Measurements from ENCODE around the gene ARSJ. TPM values are rescaled to one million over a fixed set of nuclear protein-coding genes. Genes with fewer than 3 reads are reported as not detected.

ARSJ gene
- total and polyA plus RNA-seq, 2 of the 8 experiments (the other 6 are each of a cell fraction or from before 2014, with no cell fraction given): 1.4 to 6.3 TPM

GRCh38 chr4:113901994-113902787 lies 77.3 kb downstream of the ARSJ start:
- Histone ChIP-seq H2AFZ (ENCODE audit: low read length) (no peak overlapping the region), H3K27ac (ENCODE audit: low read depth, low read length) (no peak overlapping the region), H4K20me1 (replicated peaks in 1 of 2; ENCODE audit: control insufficient read depth in 1 of 2, insufficient read depth in 2 of 2, low read length in 2 of 2) (no peaks in the 10 kb centered on the region), H3K79me2 (ENCODE audit: control insufficient read depth in 1 of 2, insufficient read depth in 2 of 2, low read length in 2 of 2) (no peaks in the 10 kb centered on the region), H3K79me1 (ENCODE audit: low read depth, low read length) (no peaks in the 10 kb centered on the region), H3K4me3 (ENCODE audit: extremely low read depth in 1 of 4, insufficient read depth in 2 of 4, low read depth in 3 of 4, low read length in 4 of 4) (no peak overlapping the region), H4K91ac (replicated peaks; ENCODE audit: insufficient read length, low read length) (no peak overlapping the region), H3K4ac (replicated peaks; ENCODE audit: insufficient read length, low read depth, low read length) (no peak overlapping the region), H2BK15ac (ENCODE audit: low read length) (no peak overlapping the region), H3K36me3 (ENCODE audit: control insufficient read depth in 2 of 4, insufficient read depth in 4 of 4, low read length in 3 of 4) (no peaks in the 10 kb centered on the region), H3K9me3 (ENCODE audit: insufficient read depth in 2 of 2, low read depth in 1 of 2, low read length in 1 of 2) (no peaks in the 10 kb centered on the region), H3K4me1 (replicated peaks in 1 of 4; ENCODE audit: control insufficient read depth in 3 of 4, insufficient read depth in 4 of 4, low read length in 3 of 4) (no peaks in the 10 kb centered on the region), H2BK20ac (ENCODE audit: low read length) (no peak overlapping the region), H3K14ac (ENCODE audit: insufficient read length) (no peak overlapping the region), H2BK5ac (ENCODE audit: low read depth, low read length) (no peak overlapping the region), H3K4me2 (ENCODE audit: insufficient read depth in 1 of 2, low read depth in 2 of 2, low read length in 2 of 2) (no peak overlapping the region), H3K23ac (ENCODE audit: insufficient read length) (no peak overlapping the region), H3K23me2 (ENCODE audit: low read depth, low read length) (no peaks in the 10 kb centered on the region), H2BK12ac (ENCODE audit: low read depth, low read length) (no peak overlapping the region), H3K9ac (replicated peaks in 1 of 4; ENCODE audit: extremely low read depth in 1 of 4, low read depth in 3 of 4, low read length in 3 of 4) (no peak overlapping the region), H2AK5ac (ENCODE audit: low read depth, low read length) (no peak overlapping the region), H3K56ac (replicated peaks; ENCODE audit: insufficient read length, low read depth, low read length) (no peak overlapping the region), H4K5ac (ENCODE audit: insufficient read length, low read depth, low read length) (no peak overlapping the region), H3K27me3 (replicated peaks in 1 of 4; ENCODE audit: control insufficient read depth in 3 of 4, extremely low read depth in 1 of 4, insufficient read depth in 3 of 4, low read length in 3 of 4) (no peaks in the 10 kb centered on the region), H2BK120ac (replicated peaks; ENCODE audit: low read depth, low read length) (no peak overlapping the region), H4K8ac (ENCODE audit: extremely low read depth, insufficient read depth, low read length) (no peak overlapping the region), H3K18ac (ENCODE audit: extremely low read depth, low read length) (no peak overlapping the region)
- FAIRE-seq: no peak
- ChIA-PET POLR2A (ENCODE audit: partially characterized antibody) (no interaction called here), CTCF (ENCODE audit: partially characterized antibody) (no interaction called here)
- whole genome bisulfite sequencing, 2 experiments (ENCODE audit: extremely low coverage in 1 of 2, insufficient coverage in 1 of 2, insufficient read length in 1 of 2, insufficient replicate concordance in 2 of 2, low coverage in 1 of 2, low lambda C conversion rate in 2 of 2, missing lambda C conversion rate in 1 of 2): 90% methylated on average over 13 of the region's 13 CpGs; no CpG with 5 or more reads in 1 of the 2 experiments
- TF ChIP-seq KDM4A (IDR thresholded peaks at IDR 0.05; ENCODE audit: low read depth, low read length, severe bottlenecking) (no peak), MAX (IDR thresholded peaks at IDR 0.05) (no peak)
- no peak for DNase-seq (ENCODE audit: low read depth in 1 of 2, low spot score in 2 of 2)

All from H1 (cell line).